Stimulated activated naive CD4-positive, alpha-beta T cell treated with Interleukin-2 at 50 U/mL for 16 hours (primary cell): ENCODE measurements around the gene PTS.

ENCODE experiments used
- DNase-seq: peaks from one replicate; lab custom pipeline; 2025; lab: John Stamatoyannopoulos, UW

PTS gene

GRCh38 chr11:112222303-112222702 lies 3.9 kb upstream of the PTS start:
- DNase-seq, result no peak

GRCh38 chr11:112223121-112223520 lies 3.1 kb upstream of the PTS start:
- DNase-seq, result no peak

DNA sequence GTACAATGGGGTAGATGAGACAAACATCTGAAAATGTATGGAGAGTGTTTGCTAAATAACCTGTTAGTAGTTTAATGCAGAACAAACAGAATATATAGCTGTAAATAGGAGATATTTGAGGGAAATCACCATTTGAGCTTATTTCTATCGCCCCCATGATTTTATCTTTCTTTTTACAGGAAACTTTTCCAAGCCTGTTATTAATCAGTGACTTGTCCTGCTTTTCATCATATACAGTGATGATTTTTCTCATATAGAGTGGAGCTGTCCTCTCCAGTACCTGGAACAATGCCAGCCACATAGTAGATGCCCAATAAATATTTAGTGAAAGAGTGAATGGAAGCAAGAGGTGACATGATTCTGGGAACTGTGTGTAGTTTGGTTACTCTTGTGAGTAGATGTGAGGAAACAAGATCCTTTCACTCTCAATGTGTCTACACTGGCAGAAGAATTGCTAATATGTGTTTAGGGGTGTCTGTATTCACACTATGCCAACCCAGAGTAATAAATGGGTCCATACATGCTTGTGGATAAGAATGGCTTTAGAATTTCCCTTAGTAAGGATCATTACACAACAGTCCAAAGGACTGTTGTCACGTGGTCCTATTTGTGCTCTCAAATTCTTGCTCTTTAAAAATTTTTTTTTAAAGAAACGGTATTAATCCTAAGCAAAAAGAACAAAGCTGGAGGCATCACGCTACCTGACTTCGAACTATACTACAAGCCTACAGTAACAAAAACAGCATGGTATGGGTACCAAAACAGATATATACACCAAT lies 2.3 kb upstream of the PTS start:
- no peak for DNase-seq

DNA sequence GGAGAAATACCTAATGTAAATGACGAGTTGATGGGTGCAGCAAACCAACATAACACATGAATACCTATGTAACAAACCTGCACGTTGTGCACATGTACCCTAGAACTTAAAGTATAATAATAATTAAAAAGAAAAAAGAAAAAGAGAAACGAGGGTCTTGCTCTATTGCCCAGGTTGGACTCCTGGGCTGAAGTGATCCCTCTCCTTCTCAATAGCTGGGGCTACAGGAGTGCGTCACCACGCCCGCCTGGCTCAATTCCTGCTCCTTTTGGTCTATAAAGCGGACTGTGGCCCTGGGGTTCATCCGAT lies 521 bp upstream of the PTS start:
- no peak for DNase-seq

DNA sequence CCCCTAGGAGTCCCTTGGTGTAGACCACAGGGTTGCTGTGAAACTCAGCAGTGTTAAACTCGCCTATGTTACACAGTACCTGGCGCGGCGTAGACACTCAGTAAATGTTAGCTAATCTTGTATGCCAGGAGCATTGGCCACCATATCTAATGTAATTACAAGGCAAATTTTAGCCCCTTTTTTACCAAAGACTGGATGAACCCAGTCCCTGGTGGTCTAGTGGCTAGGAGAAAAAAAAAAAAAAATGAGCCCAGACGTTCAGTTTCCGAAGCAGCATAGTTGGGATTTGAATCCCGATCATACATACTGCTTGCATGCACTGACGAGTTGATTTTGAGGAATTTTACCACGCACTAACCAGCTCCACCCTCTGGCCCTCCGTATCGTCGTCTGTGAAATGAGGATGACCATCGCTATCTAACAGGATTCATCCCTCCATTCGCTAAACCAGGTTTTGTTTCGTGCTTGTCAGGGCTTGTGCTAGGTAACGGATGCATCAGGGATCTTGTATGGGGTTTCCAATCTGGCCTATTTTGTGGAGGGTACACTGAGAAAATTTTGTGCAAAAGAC lies 688 bp downstream of the PTS start:
- no peak for DNase-seq

GRCh38 chr11:112227471-112227870 lies 1.2 kb downstream of the PTS start:
- no peak for DNase-seq

DNA sequence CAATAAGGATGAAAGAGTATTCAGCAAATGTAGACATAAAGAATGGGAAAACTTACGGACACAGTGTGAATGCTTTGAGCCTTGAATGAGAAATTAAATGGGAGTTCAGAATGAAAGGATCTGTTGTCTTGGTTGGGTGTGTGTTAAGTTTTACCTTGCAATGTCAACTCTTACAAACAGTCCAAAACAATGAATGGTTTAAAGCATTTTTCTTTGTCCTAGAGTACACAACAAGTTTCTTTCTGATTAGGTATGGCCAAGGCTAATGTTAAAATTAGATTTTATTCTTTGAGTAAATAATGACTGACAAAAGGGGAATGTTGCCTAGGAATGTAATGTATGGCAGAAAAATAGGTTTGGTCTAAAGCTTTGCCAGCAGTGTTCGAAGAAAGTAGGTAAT lies 2.5 kb downstream of the PTS start:
- no peak for DNase-seq

- DNase-seq, result no peak
These were observed 2.9 kb downstream of the PTS start for GRCh38 chr11:112229159-112229558.

DNA sequence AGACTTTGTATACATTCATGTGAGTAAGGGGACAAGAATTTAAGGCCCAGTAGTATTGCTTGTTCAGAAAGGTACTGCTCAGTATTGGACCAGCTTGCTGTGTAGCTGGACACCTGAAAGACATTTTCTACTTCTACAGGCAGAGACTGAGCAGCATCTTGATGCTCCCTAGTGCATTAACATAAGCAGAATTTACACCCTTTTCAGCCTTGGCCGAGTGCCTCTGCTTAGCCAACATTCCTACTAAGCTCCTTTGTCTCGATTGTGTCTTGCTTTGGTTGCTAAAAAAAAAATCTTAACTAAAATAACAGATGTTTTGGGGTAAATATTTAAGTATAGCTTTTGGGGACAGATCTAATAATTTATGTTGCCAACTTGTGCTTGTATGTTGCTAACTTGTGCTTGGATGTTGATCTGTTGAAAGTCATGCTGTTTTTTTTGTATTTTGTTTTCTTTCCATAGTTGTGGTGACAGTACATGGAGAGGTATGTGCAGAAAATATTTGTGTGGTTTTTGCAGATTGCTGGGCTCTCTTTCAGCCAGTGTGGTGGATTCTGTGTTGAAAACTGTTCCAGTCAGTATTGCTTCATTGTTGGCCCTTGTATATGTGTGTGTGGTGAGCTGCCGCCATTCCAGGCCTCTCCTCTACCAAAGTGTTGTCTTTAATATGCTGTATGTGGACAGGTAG lies 3.7 kb downstream of the PTS start:
- no peak for DNase-seq

DNA sequence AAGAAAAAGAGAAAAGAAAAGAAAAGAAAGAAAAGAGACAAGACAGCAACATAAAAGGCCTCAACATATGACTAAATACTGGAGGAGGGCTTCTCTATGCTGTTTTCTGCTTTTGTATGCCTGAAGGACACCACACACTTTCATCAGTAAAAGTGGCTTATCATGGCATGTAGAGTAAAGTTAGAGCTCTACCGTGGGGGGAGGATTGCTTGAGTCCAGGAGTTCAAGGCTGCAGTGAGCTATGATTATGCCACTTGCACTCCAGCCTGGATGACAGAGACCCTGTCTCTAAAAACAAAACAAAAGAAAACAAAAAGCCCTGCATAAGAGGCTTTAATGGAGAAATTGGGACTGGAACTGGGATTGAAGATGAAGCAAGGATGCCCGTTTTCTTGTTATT lies 5.7 kb downstream of the PTS start:
- no peak for DNase-seq

DNA sequence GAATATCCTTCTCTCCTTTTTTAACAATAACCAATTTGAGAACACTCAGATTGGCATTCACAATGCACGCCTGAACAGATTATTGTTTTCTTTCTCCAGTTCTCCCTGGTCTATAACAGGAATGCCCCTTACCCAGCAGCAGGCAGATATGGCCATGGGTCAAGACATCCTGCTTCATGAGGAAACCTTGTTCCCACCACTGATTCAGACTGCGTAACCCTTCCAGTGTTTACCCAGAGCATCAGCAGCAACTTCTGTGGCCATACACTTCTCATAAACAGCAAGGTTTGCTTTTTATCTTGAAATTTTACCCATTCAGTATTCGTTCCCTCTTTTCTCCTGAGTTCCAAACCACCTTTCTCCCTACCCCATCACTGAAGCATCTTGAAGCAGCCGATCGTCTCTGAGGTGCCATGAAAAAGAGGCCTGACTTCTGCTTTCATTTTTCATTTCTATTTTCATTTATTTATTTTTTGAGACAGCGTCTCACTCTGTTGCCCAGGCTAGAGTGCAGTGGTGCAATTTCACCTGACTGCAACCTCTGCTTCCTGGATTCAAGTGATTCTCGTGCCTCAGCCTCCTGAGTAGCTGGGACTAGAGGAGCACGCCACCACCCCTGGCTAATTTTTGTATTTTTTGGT lies 9.6 kb downstream of the PTS start:
- no peak for DNase-seq

GRCh38 chr11:112237451-112237850 lies 11.2 kb downstream of the PTS start:
- DNase-seq, result no peak

DNA sequence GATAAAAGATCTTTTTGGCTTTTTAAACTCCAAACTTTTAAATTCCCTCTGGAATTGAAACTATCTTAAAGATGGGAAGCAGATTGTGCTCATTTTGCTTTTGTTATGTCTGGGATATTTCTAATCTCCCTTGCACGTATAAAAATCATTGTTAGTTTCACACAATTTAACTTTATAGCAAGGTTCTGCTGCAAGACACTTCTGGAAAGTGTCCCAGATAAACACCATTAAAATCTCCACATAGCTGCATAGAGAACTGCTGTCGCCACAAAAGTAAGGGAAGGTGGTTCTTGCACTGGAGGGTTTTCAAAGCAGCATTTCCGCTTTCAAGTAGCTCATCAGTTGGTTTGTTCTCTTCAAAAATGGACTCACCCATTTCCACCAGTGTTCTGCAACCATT lies 11.8 kb downstream of the PTS start:
- no peak for DNase-seq

GRCh38 chr11:112241486-112241885 lies 15.3 kb downstream of the PTS start:
- DNase-seq, result no peak

- no peak for DNase-seq
These were observed 21.0 kb downstream of the PTS start for GRCh38 chr11:112247201-112247600.

GRCh38 chr11:112248201-112248600 lies 22.0 kb downstream of the PTS start:
- DNase-seq, result no peak

- no peak for DNase-seq
These were observed 23.8 kb downstream of the PTS start for GRCh38 chr11:112249871-112250610.

- no peak for DNase-seq
These were observed 27.5 kb downstream of the PTS start for GRCh38 chr11:112253605-112254242.

- DNase-seq, result no peak
These were observed 29.0 kb downstream of the PTS start for GRCh38 chr11:112255067-112255720.

DNA sequence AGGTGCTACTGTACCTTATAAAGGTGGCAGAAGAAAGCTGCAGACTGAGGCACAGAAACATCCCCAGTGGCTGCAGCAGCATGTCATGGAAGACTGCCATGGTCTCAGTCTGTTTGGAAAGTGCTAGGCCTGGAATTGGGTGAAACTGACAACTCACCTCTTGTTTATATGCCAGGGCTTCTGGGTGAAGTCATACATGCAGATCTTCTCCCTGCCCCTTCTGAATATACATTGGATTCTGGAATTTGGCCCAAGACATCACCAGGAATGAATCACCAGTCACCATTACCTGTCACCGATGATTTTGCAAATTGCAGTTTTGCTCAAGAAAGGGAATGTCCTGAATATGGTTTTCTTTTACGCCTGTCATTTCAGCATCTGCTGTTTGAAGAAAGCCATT lies 34.3 kb downstream of the PTS start, which contains the start of gene PLET1:
PLET1 (minus strand) TSS at position 371 of the 400 bp plus-strand sequence; CDS start at position 100, 271 bp downstream.
- DNase-seq, result no peak
